Measurements from ENCODE around the gene ZWILCH. TPM values are rescaled to one million over a fixed set of nuclear protein-coding genes. Genes with fewer than 3 reads are reported as not detected.

Gene ZWILCH
- total and polyA plus RNA-seq, 2 donors (not counting 1 experiment from before 2014, with no cell fraction given), result 14.5 to 25.4 TPM

- Histone ChIP-seq H2AFZ (ENCODE audit: low read length) (no peak overlapping the region), H3K9ac (ENCODE audit: insufficient read depth, low read length) (no peak overlapping the region), H3K79me2 (ENCODE audit: control insufficient read depth, insufficient read depth, low read length) (no peaks in the 10 kb centered on the region), H3K4me3 (replicated peaks in 1 of 4; ENCODE audit: control extremely low read depth in 1 of 4, insufficient read depth in 1 of 4, low read depth in 3 of 4, low read length in 4 of 4) (no peak overlapping the region), H3K4me1 (ENCODE audit: control insufficient read depth, extremely low read depth, insufficient read depth, low read length) (peaks cover 11% of the 10 kb centered on the region), H3K36me3 (ENCODE audit: control insufficient read depth, insufficient read depth, low read length) (no peaks in the 10 kb centered on the region), H3K4me2 (ENCODE audit: extremely low read depth, insufficient read depth, low read length) (no peak overlapping the region), H3K27ac (ENCODE audit: insufficient read depth, low read length) (no peak overlapping the region), H4K20me1 (ENCODE audit: control insufficient read depth, extremely low read depth, insufficient read depth, low read length) (no peaks in the 10 kb centered on the region), H3K27me3 (ENCODE audit: control insufficient read depth, insufficient read depth, low read length) (no peaks in the 10 kb centered on the region), H3K9me3 (ENCODE audit: control insufficient read depth, insufficient read depth, low read depth, low read length) (no peaks in the 10 kb centered on the region)
- TF ChIP-seq CTCF (conservative IDR thresholded peaks at IDR 0.05 in 1 of 2, IDR thresholded peaks at IDR 0.05 in 1 of 2; ENCODE audit: low read depth in 1 of 2, low read length in 2 of 2) (no peak), EZH2 (IDR thresholded peaks at IDR 0.05; ENCODE audit: low read length, missing control alignments) (no peak)
- DNase-seq (ENCODE audit: low read depth in 2 of 2), result no peak
Measured at GRCh38 chr15:66569461-66570137, 64.5 kb downstream of the ZWILCH start.

GRCh38 chr15:66570327-66570726, 65.2 kb downstream of the ZWILCH start:
- H3K4me2 ChIP-seq (ENCODE audit: extremely low read depth, insufficient read depth, low read length), result no peak overlapping the region
- no peaks in the 10 kb centered on the region for H3K27me3 ChIP-seq (ENCODE audit: control insufficient read depth, insufficient read depth, low read length)
- H3K9me3 ChIP-seq (ENCODE audit: control insufficient read depth, insufficient read depth, low read depth, low read length), result no peaks in the 10 kb centered on the region
- peaks cover 10% of the 10 kb centered on the region for H3K4me1 ChIP-seq (ENCODE audit: control insufficient read depth, extremely low read depth, insufficient read depth, low read length)
- TF ChIP-seq CTCF (conservative IDR thresholded peaks at IDR 0.05 in 1 of 2, IDR thresholded peaks at IDR 0.05 in 1 of 2; ENCODE audit: low read depth in 1 of 2, low read length in 2 of 2) (no peak), EZH2 (IDR thresholded peaks at IDR 0.05; ENCODE audit: low read length, missing control alignments) (no peak)
- no peak overlapping the region for H3K4me3 ChIP-seq (replicated peaks in 1 of 4; ENCODE audit: control extremely low read depth in 1 of 4, insufficient read depth in 1 of 4, low read depth in 3 of 4, low read length in 4 of 4)
- no peaks in the 10 kb centered on the region for H3K79me2 ChIP-seq (ENCODE audit: control insufficient read depth, insufficient read depth, low read length)
- H4K20me1 ChIP-seq (ENCODE audit: control insufficient read depth, extremely low read depth, insufficient read depth, low read length), result no peaks in the 10 kb centered on the region
- H3K27ac ChIP-seq (ENCODE audit: insufficient read depth, low read length), result no peak overlapping the region
- H3K36me3 ChIP-seq (ENCODE audit: control insufficient read depth, insufficient read depth, low read length), result no peaks in the 10 kb centered on the region
- no peak overlapping the region for H2AFZ ChIP-seq (ENCODE audit: low read length)
- no peak for DNase-seq (ENCODE audit: low read depth in 2 of 2)
- H3K9ac ChIP-seq (ENCODE audit: insufficient read depth, low read length), result no peak overlapping the region

GRCh38 chr15:66570842-66571478, 65.8 kb downstream of the ZWILCH start:
- H3K9ac ChIP-seq (ENCODE audit: insufficient read depth, low read length), result no peak overlapping the region
- no peak overlapping the region for H3K4me2 ChIP-seq (ENCODE audit: extremely low read depth, insufficient read depth, low read length)
- H2AFZ ChIP-seq (ENCODE audit: low read length), result no peak overlapping the region
- peaks cover 5% of the 10 kb centered on the region for H3K4me1 ChIP-seq (ENCODE audit: control insufficient read depth, extremely low read depth, insufficient read depth, low read length)
- TF ChIP-seq EZH2 (IDR thresholded peaks at IDR 0.05; ENCODE audit: low read length, missing control alignments), result no peak
- no peak for TF ChIP-seq CTCF (conservative IDR thresholded peaks at IDR 0.05 in 1 of 2, IDR thresholded peaks at IDR 0.05 in 1 of 2; ENCODE audit: low read depth in 1 of 2, low read length in 2 of 2)
- no peak overlapping the region for H3K4me3 ChIP-seq (replicated peaks in 1 of 4; ENCODE audit: control extremely low read depth in 1 of 4, insufficient read depth in 1 of 4, low read depth in 3 of 4, low read length in 4 of 4)
- no peaks in the 10 kb centered on the region for H3K9me3 ChIP-seq (ENCODE audit: control insufficient read depth, insufficient read depth, low read depth, low read length)
- H3K79me2 ChIP-seq (ENCODE audit: control insufficient read depth, insufficient read depth, low read length), result no peaks in the 10 kb centered on the region
- no peaks in the 10 kb centered on the region for H4K20me1 ChIP-seq (ENCODE audit: control insufficient read depth, extremely low read depth, insufficient read depth, low read length)
- H3K36me3 ChIP-seq (ENCODE audit: control insufficient read depth, insufficient read depth, low read length), result no peaks in the 10 kb centered on the region
- DNase-seq (ENCODE audit: low read depth in 2 of 2), result no peak
- no peaks in the 10 kb centered on the region for H3K27me3 ChIP-seq (ENCODE audit: control insufficient read depth, insufficient read depth, low read length)
- H3K27ac ChIP-seq (ENCODE audit: insufficient read depth, low read length), result no peak overlapping the region
